Uterus (tissue), 4 donors: ENCODE data around the gene TMTC3. TPM values are rescaled to one million over a fixed set of nuclear protein-coding genes. Genes with fewer than 3 reads are reported as not detected.

ENCODE experiments used
- DNase-seq, 2 donors: peaks; one replicate each; pipeline ENCODE4 v3.0.0-alpha.2; 2019 to 2020
- H3K27ac ChIP-seq, 2 donors: fragments of 200-600 bp; sonication (generic); 1 replicate in 1 of 2; 2 replicates in 1 of 2; pipeline ENCODE4 v1.5.1; 2016 to 2018
- H3K27me3 ChIP-seq, 2 donors: fragments of 200-600 bp; sonication (generic); one replicate each; pipeline ENCODE4 v1.5.1; 2018 to 2019; ENCODE audit warnings: control low read depth in 1 of 2
- H3K36me3 ChIP-seq, 2 donors: fragments of 200-600 bp; sonication (generic); one replicate each; pipeline ENCODE4 v1.5.1; 2019; ENCODE audit warnings: control low read depth in 1 of 2
- H3K4me1 ChIP-seq, 2 donors: fragments of 200-600 bp; sonication (generic); one replicate each; pipeline ENCODE4 v1.5.1; 2018 to 2019; ENCODE audit warnings: control low read depth in 1 of 2
- H3K4me3 ChIP-seq, 2 donors: fragments of 200-600 bp; sonication (generic); 1 replicate in 1 of 2; 2 replicates in 1 of 2; pipeline ENCODE4 v1.5.1; 2018 to 2019; ENCODE audit warnings: mild to moderate bottlenecking in 1 of 2
- H3K9me3 ChIP-seq, 2 donors: fragments of 200-600 bp; sonication (generic); one replicate each; pipeline ENCODE4 v1.5.1; 2019; ENCODE audit warnings: control low read depth in 1 of 2
- CTCF ChIP-seq, 4 experiments: fragments of 200-600 bp in 2 of 4; fragments of 450-650 bp in 2 of 4; sonication (generic) in 2 of 4; IDR thresholded peaks; one replicate each; pipeline ENCODE4 v1.5.1; 2016 to 2019; ENCODE audit warnings: antibody characterized with exemption in 4 of 4, mild to moderate bottlenecking in 2 of 4, moderate library complexity in 1 of 4
- POLR2A ChIP-seq, 2 donors: fragments of 450-650 bp; IDR thresholded peaks; one replicate each; pipeline ENCODE4 v1.6.1; 2016; ENCODE audit warnings: antibody characterized with exemption in 2 of 2, mild to moderate bottlenecking in 1 of 2, moderate library complexity in 1 of 2
- intact Hi-C: fragments of 100-400 bp; cut with DNase I; formaldehyde crosslinking; loops from one replicate; pipeline ENCODE4 v1.15.1; 2023; ENCODE audit warnings: low total_unique reads
- total RNA-seq, 4 donors: library from RNA; depleted of rRNA in 3 of 4; stranded (reverse); fragments of >200 nt in 3 of 4; gene quantifications; one replicate each; pipeline versions ENCODE4 v1.1.0 to v1.2.4, GENCODE V29; 2014 to 2023
- donor health status: DM: yes; HTN: yes; CAD: no.

Gene TMTC3
- total RNA-seq, 4 donors from 2014 or later: 9.0 to 86.5 (median 20.0) TPM

- TF ChIP-seq POLR2A (IDR thresholded peaks at IDR 0.05) (no peak), CTCF (IDR thresholded peaks at IDR 0.05) (no peak)
- Histone ChIP-seq H3K4me1 (no peaks in the 10 kb centered on the region), H3K27me3 (no peaks in the 10 kb centered on the region), H3K27ac (no peak overlapping the region), H3K36me3 (no peaks in the 10 kb centered on the region), H3K4me3 (no peak overlapping the region), H3K9me3 (peaks cover 0 to 4% of the 10 kb centered on the region in 2 donors)
- intact Hi-C loops: no loop called here
- DNase-seq: no peak
Measured at GRCh38 chr12:88242571-88242925, 100.4 kb downstream of the TMTC3 start.

GRCh38 chr12:88242939-88243338, 100.8 kb downstream of the TMTC3 start:
- peaks cover 0 to 4% of the 10 kb centered on the region in 2 donors for H3K9me3 ChIP-seq
- no peak overlapping the region for H3K4me3 ChIP-seq
- H3K27me3 ChIP-seq: no peaks in the 10 kb centered on the region
- H3K36me3 ChIP-seq: no peaks in the 10 kb centered on the region
- no peak for DNase-seq
- no peaks in the 10 kb centered on the region for H3K4me1 ChIP-seq
- H3K27ac ChIP-seq: no peak overlapping the region
- intact Hi-C loops: no loop called here
- no peak for TF ChIP-seq POLR2A (IDR thresholded peaks at IDR 0.05)
- TF ChIP-seq CTCF (IDR thresholded peaks at IDR 0.05): no peak

GRCh38 chr12:88243982-88244381, 101.9 kb downstream of the TMTC3 start:
- Histone ChIP-seq H3K27me3 (no peaks in the 10 kb centered on the region), H3K4me1 (no peaks in the 10 kb centered on the region), H3K9me3 (peaks cover 0 to 4% of the 10 kb centered on the region in 2 donors), H3K27ac (no peak overlapping the region), H3K4me3 (no peak overlapping the region), H3K36me3 (no peaks in the 10 kb centered on the region)
- intact Hi-C loops: no loop called here
- TF ChIP-seq CTCF (IDR thresholded peaks at IDR 0.05) (no peak), POLR2A (IDR thresholded peaks at IDR 0.05) (no peak)
- DNase-seq: no peak

- DNase-seq: no peak
- Histone ChIP-seq H3K4me1 (no peaks in the 10 kb centered on the region), H3K27ac (no peak overlapping the region), H3K9me3 (no peaks in the 10 kb centered on the region), H3K36me3 (no peaks in the 10 kb centered on the region), H3K4me3 (no peak overlapping the region), H3K27me3 (no peaks in the 10 kb centered on the region)
- TF ChIP-seq POLR2A (IDR thresholded peaks at IDR 0.05) (no peak), CTCF (IDR thresholded peaks at IDR 0.05) (no peak)
- intact Hi-C loops: no loop called here
Measured at GRCh38 chr12:88245905-88246304, 103.8 kb downstream of the TMTC3 start.

GRCh38 chr12:88247241-88247643, 105.1 kb downstream of the TMTC3 start:
- intact Hi-C loops: no loop called here

More at GRCh38 chr12:88247241-88247643, 105.1 kb downstream of the TMTC3 start:
- Histone ChIP-seq H3K36me3 (no peaks in the 10 kb centered on the region), H3K9me3 (no peaks in the 10 kb centered on the region), H3K27me3 (no peaks in the 10 kb centered on the region), H3K27ac (no peak overlapping the region), H3K4me1 (no peaks in the 10 kb centered on the region), H3K4me3 (no peak overlapping the region)
- TF ChIP-seq POLR2A (IDR thresholded peaks at IDR 0.05): no peak
- TF ChIP-seq CTCF (IDR thresholded peaks at IDR 0.05): no peak
- DNase-seq: no peak
